Hepatocyte (in vitro differentiated cells): ENCODE data around the gene KIF13A.

Experiments
- CTCF ChIP-seq: fragments of 200-600 bp; sonication (generic); IDR thresholded peaks from 2 replicates; pipeline ENCODE4 v1.5.1; 2016; ENCODE audit warnings: antibody characterized with exemption, mild to moderate bottlenecking; ENCODE audit not compliant: poor library complexity
- EZH2phosphoT487 ChIP-seq: fragments of 200-600 bp; sonication (generic); IDR thresholded peaks from one replicate; pipeline ENCODE4 v1.6.1; 2018; ENCODE audit warnings: antibody characterized with exemption, mild to moderate bottlenecking, low read depth, moderate library complexity; ENCODE audit not compliant: unreplicated experiment, severe bottlenecking

GRCh38 chr6:17985934-17986655 lies 1.3 kb downstream of the KIF13A start:
- TF ChIP-seq CTCF = no peak
- no peak for TF ChIP-seq EZH2phosphoT487
